ENCODE results near the gene AP4M1.
A peak's percentile ranks its signal among the peaks of the same experiment; 100 is the strongest.

AP4M1 gene

DNA sequence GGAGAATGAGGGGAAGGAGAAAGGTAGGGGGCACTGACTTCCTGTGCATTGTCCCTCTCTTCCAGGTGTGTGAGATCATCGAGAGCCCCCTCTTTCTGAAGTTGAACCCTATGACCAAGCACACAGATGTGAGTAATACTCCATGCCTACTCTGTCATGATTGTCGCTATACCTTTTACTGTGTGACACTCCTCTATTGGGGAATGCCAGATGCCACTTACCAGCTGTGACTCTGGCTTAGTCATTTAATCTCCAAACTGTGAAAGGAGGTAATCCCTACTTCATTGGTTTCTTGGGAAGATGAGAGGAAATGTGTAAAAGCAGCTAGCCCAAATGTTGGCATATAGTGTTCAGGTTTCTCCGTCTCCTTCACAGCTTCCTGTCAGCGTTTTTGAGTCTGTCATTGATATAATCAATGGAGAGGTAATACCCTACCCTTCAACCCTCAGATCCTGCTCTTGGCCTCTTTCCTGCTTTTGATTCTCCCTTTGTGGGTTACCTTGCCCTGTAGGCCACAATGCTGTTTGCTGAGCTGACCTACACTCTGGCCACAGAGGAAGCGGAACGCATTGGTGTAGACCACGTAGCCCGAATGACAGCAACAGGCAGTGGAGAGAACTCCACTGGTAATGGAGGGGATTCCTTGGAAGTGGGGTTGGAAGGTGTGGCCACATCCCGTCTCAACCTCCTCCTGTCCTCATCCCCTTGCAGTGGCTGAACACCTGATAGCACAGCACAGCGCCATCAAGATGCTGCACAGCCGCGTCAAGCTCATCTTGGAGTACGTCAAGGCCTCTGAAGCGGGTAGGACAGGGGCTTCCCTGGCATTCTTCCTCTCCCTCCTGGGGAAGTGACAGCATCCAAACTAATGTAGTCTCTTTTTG lies 10.7 kb upstream of the AP4M1 start:
- H3K4me1 Mint-ChIP-seq = peaks cover 39% of the 10 kb centered on the region
- H3K9me3 Mint-ChIP-seq = no peaks in the 10 kb centered on the region
- peaks cover 3% of the 10 kb centered on the region for H3K27me3 Mint-ChIP-seq
- H3K36me3 Mint-ChIP-seq = peaks cover 60% of the 10 kb centered on the region
- no peak for DNase-seq
- CTCF ChIA-PET = interaction anchor here (1.1 to 1.4 kb wide), 2 partner anchors 40 to 42 kb away, joined by 3 read pairs; no protein-coding TSS in a partner anchor
- H3K4me3 Mint-ChIP-seq = peak overlapping the region; percentile 48
- peak overlapping the region; percentile 62 for H3K27ac Mint-ChIP-seq

DNA sequence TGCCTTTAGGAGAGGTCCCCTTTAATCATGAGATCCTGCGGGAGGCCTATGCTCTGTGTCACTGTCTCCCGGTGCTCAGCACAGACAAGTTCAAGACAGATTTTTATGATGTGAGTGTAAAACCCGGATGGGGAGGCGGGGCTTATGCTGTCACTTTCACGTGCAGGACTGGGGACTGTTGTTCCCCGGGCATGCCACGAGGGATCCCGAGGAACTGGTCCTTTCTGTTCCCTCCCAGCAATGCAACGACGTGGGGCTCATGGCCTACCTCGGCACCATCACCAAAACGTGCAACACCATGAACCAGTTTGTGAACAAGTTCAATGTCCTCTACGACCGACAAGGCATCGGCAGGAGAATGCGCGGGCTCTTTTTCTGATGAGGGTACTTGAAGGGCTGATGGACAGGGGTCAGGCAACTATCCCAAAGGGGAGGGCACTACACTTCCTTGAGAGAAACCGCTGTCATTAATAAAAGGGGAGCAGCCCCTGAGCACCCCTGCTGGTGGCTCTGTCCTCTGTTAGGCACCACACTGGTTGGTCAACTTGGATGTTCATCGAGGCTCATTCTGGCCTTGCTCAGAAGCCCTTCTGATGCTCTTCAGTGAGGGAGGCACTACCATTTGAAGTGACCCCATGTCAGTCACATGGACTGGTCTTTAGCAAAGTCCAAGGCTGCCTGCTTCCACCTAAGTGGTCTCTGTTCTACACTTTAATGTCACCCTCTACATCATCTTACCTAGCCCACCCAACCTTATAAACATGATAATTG lies 9.8 kb upstream of the AP4M1 start:
- CTCF ChIA-PET = interaction anchor here (1.4 kb wide), 1 partner anchor 41 kb away, joined by 3 read pairs; no protein-coding TSS in a partner anchor
- peaks cover 39% of the 10 kb centered on the region for H3K4me1 Mint-ChIP-seq
- H3K9me3 Mint-ChIP-seq = no peaks in the 10 kb centered on the region
- peak overlapping the region; percentile 18 for H3K4me3 Mint-ChIP-seq
- DNase-seq = no peak
- H3K27me3 Mint-ChIP-seq = no peaks in the 10 kb centered on the region
- peak overlapping the region; percentile 62 for H3K27ac Mint-ChIP-seq
- peaks cover 66% of the 10 kb centered on the region for H3K36me3 Mint-ChIP-seq

DNA sequence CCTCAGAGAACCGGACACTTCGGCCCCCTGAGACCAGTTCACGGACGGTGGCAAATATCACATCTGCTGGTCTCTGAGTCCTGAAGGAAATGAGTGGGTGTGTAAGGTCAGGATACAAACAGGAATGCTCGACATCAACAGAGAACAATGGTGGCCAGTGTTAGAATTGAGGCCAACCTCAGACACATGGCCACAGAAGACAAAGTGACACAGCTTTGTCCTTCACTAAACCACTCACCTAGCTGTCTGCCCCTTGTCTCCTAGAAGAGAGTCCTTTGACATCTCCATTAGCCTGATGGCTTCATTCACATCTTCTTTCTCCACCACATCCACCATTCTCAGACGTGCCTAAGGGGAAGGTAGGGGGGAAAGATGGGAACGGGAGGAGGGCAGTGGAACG lies 8.4 kb upstream of the AP4M1 start:
- Mint-ChIP-seq H3K4me1 (peaks cover 44% of the 10 kb centered on the region), H3K27me3 (no peaks in the 10 kb centered on the region)

DNA sequence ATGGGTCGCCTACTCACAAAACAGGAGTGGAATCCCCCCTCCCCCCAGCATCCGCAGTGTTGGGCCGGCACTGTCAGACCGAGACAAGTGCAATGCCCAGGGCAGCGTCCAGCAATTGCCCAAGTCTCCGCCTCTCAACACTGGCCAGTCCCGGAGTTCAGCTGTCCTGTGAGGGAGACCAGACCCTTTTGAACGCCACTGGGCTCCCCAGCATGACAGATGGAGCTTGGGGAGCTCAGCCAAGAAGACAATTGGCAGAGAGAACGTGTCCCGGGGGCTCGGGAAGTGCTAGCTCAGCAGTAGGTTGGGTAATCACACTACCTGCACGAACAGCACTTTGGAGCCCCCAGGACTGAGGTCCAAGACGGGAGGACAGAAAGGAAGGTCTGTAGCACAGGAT lies 7.9 kb upstream of the AP4M1 start:
- H3K4me1 Mint-ChIP-seq = peaks cover 43% of the 10 kb centered on the region
- H3K36me3 Mint-ChIP-seq = peaks cover 82% of the 10 kb centered on the region
- CTCF ChIA-PET = interaction anchor here (0.6 kb wide), 1 partner anchor 49 kb away, joined by 3 read pairs; no protein-coding TSS in a partner anchor
- no peaks in the 10 kb centered on the region for H3K9me3 Mint-ChIP-seq
- no peaks in the 10 kb centered on the region for H3K27me3 Mint-ChIP-seq
- H3K27ac Mint-ChIP-seq = no peak overlapping the region
- no peak for DNase-seq
- no peak overlapping the region for H3K4me3 Mint-ChIP-seq

More for the DNA sequence above, 8.4 kb upstream of the AP4M1 start:
- H3K27ac Mint-ChIP-seq = no peak overlapping the region
- no peaks in the 10 kb centered on the region for H3K9me3 Mint-ChIP-seq
- DNase-seq = no peak
- no peak overlapping the region for H3K4me3 Mint-ChIP-seq
- peaks cover 78% of the 10 kb centered on the region for H3K36me3 Mint-ChIP-seq
- CTCF ChIA-PET = interaction anchor here (0.6 kb wide), 1 partner anchor 50 kb away, joined by 3 read pairs; no protein-coding TSS in a partner anchor

DNA sequence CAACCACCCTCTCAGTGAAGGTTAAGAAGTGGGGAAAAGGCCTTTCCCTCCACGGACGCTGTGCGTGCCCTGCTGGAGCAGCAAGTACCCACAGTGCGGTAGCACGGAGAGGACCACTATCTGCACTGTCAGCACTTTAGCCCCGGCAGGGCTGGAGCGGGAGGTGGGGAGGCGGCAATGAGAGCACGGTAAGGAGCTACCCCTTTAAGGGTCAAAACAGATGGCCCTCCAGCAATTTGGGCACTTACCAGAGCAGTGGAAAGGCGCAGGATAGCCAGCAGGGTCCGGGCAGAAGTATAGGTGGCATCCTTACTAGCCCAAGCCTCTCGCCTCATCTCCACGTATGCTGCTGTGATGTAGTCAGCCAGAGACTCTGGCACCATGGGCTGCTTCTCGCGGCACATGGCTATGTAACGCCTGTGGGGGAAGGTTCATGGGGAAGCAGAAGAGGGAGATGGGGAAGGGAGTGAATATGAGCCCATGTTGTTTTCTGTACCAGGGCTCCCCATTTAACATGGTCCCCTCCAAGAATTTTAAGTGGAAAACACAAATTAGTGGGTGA lies 7.4 kb upstream of the AP4M1 start:
- Mint-ChIP-seq H3K27ac (no peak overlapping the region), H3K4me3 (no peak overlapping the region), H3K9me3 (no peaks in the 10 kb centered on the region), H3K4me1 (peaks cover 48% of the 10 kb centered on the region), H3K27me3 (no peaks in the 10 kb centered on the region), H3K36me3 (peaks cover 87% of the 10 kb centered on the region)
- no peak for DNase-seq
- CTCF ChIA-PET = no interaction called here

DNA sequence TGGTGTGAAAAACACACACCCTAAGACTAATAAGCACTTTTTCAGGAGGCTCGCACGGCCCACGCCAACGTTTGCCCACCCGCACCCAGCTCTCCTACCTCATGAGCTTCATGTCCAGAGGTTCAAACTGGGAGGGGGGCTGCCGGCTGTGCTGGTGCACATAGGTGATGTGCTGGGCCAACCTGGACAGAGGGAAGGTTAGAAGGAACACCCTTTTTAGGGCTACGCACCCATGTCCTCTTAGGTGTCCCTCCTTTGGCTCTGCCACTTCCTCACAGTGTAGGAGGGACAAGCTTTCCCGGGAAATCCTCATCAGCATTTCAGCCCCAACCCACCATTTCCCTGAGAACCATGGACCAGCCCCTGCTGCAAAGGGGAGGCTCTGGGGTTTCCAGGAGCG lies 6.2 kb upstream of the AP4M1 start:
- CTCF ChIA-PET = interaction anchor here (1.3 kb wide), 1 partner anchor 20 kb away, joined by 3 read pairs; no protein-coding TSS in a partner anchor
- no peak overlapping the region for H3K27ac Mint-ChIP-seq
- no peaks in the 10 kb centered on the region for H3K27me3 Mint-ChIP-seq
- H3K36me3 Mint-ChIP-seq = peaks cover 92% of the 10 kb centered on the region
- no peak overlapping the region for H3K4me3 Mint-ChIP-seq
- peaks cover 52% of the 10 kb centered on the region for H3K4me1 Mint-ChIP-seq
- no peaks in the 10 kb centered on the region for H3K9me3 Mint-ChIP-seq
- no peak for DNase-seq

DNA sequence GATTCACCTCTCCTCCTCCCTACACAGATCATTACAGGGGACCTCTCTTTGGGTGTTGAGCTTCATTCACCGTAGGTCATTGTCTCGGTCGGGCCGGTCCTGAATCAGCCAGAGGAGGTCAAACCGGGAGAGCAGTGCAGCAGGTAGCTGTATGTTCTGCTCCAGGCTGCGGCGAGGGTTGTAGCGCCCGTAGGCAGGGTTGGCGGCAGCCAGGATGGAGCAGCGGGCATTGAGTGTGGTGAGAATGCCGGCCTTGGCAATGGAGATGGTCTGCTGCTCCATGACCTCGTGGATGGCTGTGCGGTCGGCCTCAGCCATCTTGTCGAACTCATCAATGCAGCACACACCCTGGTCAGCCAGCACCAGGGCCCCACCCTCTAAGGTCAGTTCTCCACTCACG lies 5.7 kb upstream of the AP4M1 start:
- no peaks in the 10 kb centered on the region for H3K27me3 Mint-ChIP-seq
- no peaks in the 10 kb centered on the region for H3K9me3 Mint-ChIP-seq
- H3K36me3 Mint-ChIP-seq = peaks cover 91% of the 10 kb centered on the region
- no peak overlapping the region for H3K27ac Mint-ChIP-seq
- H3K4me1 Mint-ChIP-seq = peaks cover 48% of the 10 kb centered on the region
- CTCF ChIA-PET = interaction anchor here (1.3 kb wide), 1 partner anchor 21 kb away, joined by 3 read pairs; no protein-coding TSS in a partner anchor
- no peak for DNase-seq
- H3K4me3 Mint-ChIP-seq = no peak overlapping the region

DNA sequence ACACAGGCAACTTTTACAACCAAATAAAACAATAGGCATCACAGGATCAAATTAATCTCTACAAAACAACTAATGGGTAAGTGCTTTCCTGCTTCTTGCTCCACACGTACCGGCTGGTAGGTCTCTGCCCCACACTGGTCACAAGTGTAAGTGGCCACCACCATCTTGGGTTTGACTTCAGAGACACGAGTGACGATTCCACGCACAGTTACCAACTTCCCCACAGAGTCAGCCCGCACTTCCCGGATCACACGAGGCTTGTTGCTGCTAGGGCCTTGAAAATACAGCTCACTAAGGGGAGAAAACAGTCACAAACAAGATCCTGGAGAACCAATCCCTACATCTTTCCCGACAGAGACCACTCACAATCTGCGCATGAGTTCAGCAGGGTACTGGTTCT lies 2.5 kb upstream of the AP4M1 start:
- H3K4me1 Mint-ChIP-seq = peaks cover 51% of the 10 kb centered on the region
- peaks cover 67% of the 10 kb centered on the region for H3K36me3 Mint-ChIP-seq
- no peak for DNase-seq
- CTCF ChIA-PET = no interaction called here
- H3K27ac Mint-ChIP-seq = peak overlapping the region; percentile 93
- H3K9me3 Mint-ChIP-seq = no peaks in the 10 kb centered on the region
- H3K27me3 Mint-ChIP-seq = peaks cover 6% of the 10 kb centered on the region
- peak overlapping the region; percentile 81 for H3K4me3 Mint-ChIP-seq

DNA sequence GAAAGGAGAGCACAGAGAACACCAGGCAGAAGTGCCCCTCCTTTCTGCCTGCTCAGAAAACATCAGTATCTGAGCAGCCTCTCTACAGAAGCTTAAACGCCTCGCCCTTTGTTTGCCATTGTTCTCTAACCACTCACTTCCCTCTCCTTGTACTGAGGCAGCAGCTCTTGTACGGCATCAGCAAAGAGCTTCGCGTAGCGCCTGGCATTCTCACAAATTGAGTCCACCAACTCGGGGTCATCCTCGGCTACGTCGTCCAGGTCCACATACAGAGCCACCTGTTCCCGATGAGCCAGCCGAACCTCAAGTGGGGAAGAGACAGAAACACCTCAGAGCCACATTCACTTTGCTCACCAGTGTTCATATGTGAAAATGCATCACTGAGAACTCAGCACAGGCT lies 2.0 kb upstream of the AP4M1 start:
- CTCF ChIA-PET = no interaction called here
- Mint-ChIP-seq H3K4me1 (peaks cover 51% of the 10 kb centered on the region), H3K27ac (peak overlapping the region; percentile 93), H3K36me3 (peaks cover 64% of the 10 kb centered on the region), H3K9me3 (no peaks in the 10 kb centered on the region), H3K27me3 (peaks cover 6% of the 10 kb centered on the region), H3K4me3 (peak overlapping the region; percentile 81)
- no peak for DNase-seq

DNA sequence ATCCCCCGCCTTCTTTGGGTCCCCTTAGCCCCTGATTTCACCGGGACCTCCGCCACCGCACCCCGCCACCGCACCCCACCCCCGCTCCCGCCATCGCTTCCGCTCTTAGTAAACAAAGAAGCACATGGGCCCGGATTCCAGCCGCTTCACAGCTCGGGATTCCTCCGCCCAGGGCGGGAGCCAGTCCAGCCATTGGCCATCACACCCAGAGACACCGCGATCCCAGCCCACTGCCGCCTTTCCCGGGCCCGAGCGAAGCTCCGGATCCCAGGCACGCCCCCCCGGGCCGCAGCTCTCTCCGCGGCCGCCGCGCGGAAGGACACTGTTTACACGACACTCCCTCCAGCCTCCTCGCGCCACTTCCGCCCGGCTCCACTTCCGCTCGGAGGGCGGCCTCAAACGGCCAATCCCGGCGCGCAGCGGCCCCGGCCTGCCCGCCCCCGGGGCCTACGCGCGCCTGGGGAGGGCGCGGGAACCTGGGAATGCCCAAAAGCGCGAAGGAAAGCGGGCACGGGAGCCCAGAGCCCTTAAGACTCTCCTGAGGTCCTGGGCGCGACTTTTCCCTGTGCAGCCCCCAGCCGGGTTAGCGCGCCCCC lies 925 bp upstream of the AP4M1 start:
- peaks cover 46% of the 10 kb centered on the region for H3K4me1 Mint-ChIP-seq
- peak overlapping the region; percentile 81 for H3K4me3 Mint-ChIP-seq
- H3K27me3 Mint-ChIP-seq = peaks cover 6% of the 10 kb centered on the region
- DNase-seq = peak; percentile 88
- CTCF ChIA-PET = interaction anchor here (1.1 to 2.2 kb wide), 4 partner anchors 11 to 32 kb away, joined by 3 to 7 read pairs (median 3); no protein-coding TSS in a partner anchor
- H3K27ac Mint-ChIP-seq = peak overlapping the region; percentile 93
- H3K36me3 Mint-ChIP-seq = peaks cover 60% of the 10 kb centered on the region
- H3K9me3 Mint-ChIP-seq = no peaks in the 10 kb centered on the region

DNA sequence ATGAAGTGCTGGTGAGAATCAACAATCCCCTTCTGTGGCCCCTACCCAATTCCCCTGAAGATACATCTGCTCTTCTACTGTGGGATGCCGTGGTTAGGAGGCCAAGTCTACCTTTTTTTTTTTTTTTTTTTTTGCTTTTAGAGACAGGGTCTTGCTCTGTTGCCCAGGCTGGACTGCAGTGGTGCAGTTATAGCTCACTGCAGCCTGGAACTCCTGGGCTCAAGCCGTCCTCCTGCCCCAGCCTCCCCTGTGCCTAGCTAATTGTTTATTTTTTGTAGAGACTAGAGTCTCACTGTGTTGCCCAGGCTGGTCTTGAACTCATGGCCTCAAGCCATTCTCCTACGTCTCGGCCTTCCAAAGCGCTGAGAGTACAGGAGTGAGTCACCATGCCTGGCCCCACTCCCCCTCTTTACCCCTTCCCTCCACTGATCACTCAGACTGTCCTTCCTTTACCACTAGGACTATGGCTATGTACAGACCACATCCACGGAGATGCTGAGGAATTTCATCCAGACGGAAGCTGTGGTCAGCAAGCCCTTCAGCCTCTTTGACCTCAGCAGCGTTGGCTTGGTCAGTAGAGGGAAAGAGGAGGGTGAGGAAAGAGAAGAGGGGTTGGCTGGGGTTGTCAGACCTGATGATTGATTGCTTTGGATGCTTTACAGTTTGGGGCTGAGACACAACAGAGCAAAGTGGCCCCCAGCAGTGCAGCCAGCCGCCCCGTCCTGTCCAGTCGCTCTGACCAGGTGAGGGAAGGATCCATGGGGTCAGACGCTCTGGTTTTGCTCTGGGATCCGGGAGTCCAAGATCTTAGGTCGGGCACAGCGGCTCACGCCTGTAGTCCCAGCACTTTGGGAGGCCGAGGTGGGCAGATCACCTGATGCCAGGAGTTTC lies 1.8 kb downstream of the AP4M1 start:
- H3K4me1 Mint-ChIP-seq = peaks cover 35% of the 10 kb centered on the region

DNA sequence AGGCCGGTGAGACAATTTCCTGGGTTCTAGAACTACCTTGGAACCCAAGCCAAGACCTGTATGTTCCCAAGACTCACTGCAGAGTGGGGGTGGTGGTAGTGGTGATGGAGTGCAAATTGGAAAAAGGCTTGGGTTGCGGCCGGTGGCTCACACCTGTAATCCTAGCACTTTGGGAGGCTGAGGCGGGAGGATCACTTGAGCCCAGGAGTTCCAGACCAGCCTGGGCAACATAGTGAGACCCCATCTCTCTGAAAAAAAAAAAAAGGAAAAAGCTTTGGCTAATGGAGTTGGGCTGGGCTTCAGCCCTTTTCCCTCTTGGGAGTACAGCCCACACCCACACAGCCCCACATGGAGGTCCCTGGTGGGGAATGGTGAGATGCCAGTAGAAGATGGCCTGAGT lies 4.1 kb downstream of the AP4M1 start:
- DNase-seq = no peak
- Mint-ChIP-seq H3K27me3 (peaks cover 6% of the 10 kb centered on the region), H3K27ac (peak overlapping the region; percentile 33), H3K9me3 (no peaks in the 10 kb centered on the region), H3K4me1 (peaks cover 14% of the 10 kb centered on the region), H3K4me3 (no peak overlapping the region), H3K36me3 (peaks cover 45% of the 10 kb centered on the region)
- CTCF ChIA-PET = no interaction called here

More for the DNA sequence above, 1.8 kb downstream of the AP4M1 start:
- Mint-ChIP-seq H3K36me3 (peaks cover 54% of the 10 kb centered on the region), H3K27me3 (peaks cover 6% of the 10 kb centered on the region), H3K9me3 (no peaks in the 10 kb centered on the region), H3K27ac (peak overlapping the region; percentile 61), H3K4me3 (peak overlapping the region; percentile 81)
- no peak for DNase-seq
- CTCF ChIA-PET = interaction anchor here (0.9 kb wide), 1 partner anchor 17 kb away, joined by 3 read pairs; no protein-coding TSS in a partner anchor

DNA sequence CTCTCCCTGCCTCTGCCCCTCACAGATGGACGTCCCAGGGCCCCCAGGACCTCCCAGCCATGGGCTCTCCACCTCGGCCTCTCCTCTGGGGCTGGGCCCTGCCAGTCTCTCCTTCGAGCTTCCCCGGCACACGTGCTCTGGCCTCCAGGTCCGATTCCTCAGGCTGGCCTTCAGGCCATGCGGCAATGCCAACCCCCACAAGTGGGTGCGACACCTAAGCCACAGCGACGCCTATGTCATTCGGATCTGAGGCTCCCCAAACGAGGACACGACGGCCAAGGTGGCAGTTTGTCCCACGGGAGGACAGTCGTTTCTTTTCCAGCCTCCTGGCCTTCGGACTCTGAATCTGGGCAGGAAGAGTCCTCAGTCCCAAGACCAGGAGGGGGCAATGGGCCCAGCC lies 5.2 kb downstream of the AP4M1 start:
- Mint-ChIP-seq H3K27me3 (no peaks in the 10 kb centered on the region), H3K4me3 (no peak overlapping the region), H3K9me3 (no peaks in the 10 kb centered on the region), H3K27ac (no peak overlapping the region), H3K4me1 (peaks cover 14% of the 10 kb centered on the region), H3K36me3 (peaks cover 51% of the 10 kb centered on the region)
- CTCF ChIA-PET = no interaction called here
- DNase-seq = no peak

Data from activated naive CD4-positive, alpha-beta T cell treated with anti-CD3 and anti-CD28 coated beads, Interleukin-2, amount 10 ng/mL, durations not matched to agents 7 days and 5 days (primary cell).